Fibroblast of villous mesenchyme (primary cell): ENCODE measurements around the gene CCER1. TPM values are rescaled to one million over a fixed set of nuclear protein-coding genes. Genes with fewer than 3 reads are reported as not detected.
A peak's percentile ranks its signal among the peaks of the same experiment; 100 is the strongest.

Experiments
- DNase-seq: peaks from one replicate; pipeline ENCODE4 v3.0.0-alpha.2; 2010; ENCODE audit warnings: low read depth
- H3K4me3 ChIP-seq: 2 replicates; pipeline ENCODE4 v1.5.1; 2011; ENCODE audit warnings: low read depth, mild to moderate bottlenecking, low read length
- total RNA-seq: library from RNA; depleted of rRNA; stranded (reverse); fragments of >200 nt; gene quantifications from 2 replicates; pipeline ENCODE4 v1.2.3, GENCODE V29; 2012
- TF ChIP-seq, protein P1 (sequence below): IDR thresholded peaks from 2 replicates; pipeline ENCODE4 v1.5.1; 2012; ENCODE audit warnings: low read depth, mild to moderate bottlenecking, low read length; ENCODE audit not compliant: insufficient read depth

Gene CCER1
- total RNA-seq, 1 donor = not detected

DNA sequence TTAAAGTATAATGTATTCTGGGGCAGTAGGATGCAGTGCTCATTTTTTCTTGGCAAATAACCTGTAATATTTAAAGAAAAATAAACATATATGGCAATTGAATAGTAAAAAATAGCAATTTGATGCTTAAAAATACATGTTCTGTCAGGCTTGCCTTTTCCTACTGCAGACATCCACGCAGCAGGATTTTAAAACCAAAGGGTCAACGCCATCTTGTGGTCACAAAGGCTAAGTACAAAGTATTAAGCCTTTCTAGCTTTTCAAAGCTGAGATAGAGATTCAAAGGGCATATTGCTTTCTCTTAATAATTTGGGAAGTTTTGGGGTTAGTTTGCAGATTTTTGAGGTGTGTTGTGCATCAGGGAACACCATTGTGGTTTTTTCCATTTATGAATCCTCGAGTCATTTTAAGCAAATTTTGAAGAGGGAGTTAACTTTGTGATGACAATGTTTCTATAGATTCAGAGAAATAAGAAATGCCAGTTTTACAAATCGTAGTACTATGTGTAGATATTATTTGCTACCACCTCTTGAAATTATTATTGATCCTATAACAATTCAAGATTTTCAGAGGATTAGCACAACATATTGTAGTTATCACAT is 4.7 kb upstream of the CCER1 start:
- H3K4me3 ChIP-seq = no peak overlapping the region
- TF ChIP-seq, protein P1, sequence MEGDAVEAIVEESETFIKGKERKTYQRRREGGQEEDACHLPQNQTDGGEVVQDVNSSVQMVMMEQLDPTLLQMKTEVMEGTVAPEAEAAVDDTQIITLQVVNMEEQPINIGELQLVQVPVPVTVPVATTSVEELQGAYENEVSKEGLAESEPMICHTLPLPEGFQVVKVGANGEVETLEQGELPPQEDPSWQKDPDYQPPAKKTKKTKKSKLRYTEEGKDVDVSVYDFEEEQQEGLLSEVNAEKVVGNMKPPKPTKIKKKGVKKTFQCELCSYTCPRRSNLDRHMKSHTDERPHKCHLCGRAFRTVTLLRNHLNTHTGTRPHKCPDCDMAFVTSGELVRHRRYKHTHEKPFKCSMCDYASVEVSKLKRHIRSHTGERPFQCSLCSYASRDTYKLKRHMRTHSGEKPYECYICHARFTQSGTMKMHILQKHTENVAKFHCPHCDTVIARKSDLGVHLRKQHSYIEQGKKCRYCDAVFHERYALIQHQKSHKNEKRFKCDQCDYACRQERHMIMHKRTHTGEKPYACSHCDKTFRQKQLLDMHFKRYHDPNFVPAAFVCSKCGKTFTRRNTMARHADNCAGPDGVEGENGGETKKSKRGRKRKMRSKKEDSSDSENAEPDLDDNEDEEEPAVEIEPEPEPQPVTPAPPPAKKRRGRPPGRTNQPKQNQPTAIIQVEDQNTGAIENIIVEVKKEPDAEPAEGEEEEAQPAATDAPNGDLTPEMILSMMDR = peak; percentile 82
- peak; percentile 66 for DNase-seq

DNA sequence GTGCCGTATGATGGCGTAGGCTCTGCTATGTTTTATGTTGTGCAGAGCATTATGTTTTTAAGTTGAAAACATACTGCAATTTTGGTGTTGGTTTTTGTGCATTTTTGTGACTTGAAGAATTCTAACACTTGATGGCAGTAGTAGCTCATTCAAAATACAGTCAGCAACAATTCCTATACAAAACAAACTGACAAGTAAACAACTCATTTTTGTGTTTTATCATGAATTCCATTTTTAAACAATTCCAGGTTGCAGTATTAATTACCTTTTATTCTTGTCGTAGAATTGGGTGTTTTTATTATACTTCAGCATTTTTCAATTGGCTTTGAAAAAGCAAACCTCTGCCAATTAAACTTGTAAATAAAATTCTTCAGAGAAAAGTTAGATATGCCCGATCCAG is 4.1 kb upstream of the CCER1 start:
- H3K4me3 ChIP-seq = no peak overlapping the region
- TF ChIP-seq, protein P1 = peak; percentile 35
- peak; percentile 48 for DNase-seq

DNA sequence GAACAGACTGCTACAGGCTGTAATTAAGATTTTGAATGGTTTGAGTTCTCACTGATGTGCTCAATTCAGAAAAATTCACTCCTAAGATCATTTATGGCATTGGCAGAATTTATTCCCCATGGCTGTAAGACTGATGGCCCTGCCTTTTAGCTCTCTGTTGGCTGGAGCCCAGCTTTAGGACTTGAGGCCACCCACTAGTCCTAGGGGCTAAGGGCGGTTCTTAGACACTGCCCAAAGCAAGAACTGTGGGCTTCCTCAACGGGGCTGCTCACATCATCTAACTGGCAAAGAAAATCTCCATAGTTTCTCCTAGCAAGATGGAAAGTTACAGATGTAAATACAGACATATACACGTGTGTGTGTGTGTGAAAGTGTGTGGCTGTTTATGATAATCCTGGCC is 3.4 kb upstream of the CCER1 start:
- H3K4me3 ChIP-seq = no peak overlapping the region
- TF ChIP-seq, protein P1 = no peak
- no peak for DNase-seq

DNA sequence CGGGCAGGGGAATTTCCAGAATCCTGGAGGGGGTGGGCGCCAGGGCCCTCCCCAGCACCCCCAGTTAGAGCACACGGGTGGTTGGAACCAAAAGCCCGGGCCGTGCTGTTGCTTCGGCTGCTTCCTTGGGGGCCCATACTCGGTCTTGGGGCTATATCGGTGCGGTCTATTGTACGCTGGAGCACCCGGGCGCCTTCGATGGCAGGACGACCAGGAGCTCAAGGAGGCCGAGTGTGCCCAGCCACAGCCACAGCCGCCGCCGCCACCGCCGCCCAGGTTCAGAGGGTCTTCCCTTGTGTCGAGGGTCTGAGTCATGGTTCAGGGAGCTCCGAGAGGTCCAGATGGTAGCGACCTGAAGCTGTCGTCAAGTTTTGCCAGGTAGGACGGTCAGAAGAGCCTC is 548 bp downstream of the CCER1 start:
- TF ChIP-seq, protein P1 = no peak
- no peak for DNase-seq
- H3K4me3 ChIP-seq = no peak overlapping the region

DNA sequence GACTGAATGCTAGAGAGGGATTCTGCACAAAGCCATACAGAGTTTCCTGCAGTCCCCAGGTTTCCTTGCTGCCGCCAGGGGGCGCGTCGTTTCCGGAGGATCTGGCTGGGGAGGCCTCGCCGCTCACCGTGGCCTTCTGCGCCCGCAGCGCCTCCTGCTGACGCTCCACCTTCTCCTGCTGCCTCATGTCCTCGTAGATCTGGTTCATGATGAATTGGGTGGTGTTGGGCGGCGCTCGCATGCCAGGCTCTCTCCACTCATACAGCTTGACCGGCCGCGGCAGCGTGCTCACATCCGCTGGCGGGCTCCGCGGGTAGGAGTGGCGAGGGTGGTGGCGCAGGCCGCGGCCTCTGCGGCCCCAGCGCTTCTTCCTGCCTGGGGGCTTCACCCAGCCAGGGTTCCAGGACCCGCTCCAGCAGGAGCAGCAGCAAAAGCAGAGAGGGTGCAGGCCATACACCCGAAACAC is 987 bp downstream of the CCER1 start:
- H3K4me3 ChIP-seq = no peak overlapping the region
- TF ChIP-seq, protein P1 = peak; percentile 31
- no peak for DNase-seq

DNA sequence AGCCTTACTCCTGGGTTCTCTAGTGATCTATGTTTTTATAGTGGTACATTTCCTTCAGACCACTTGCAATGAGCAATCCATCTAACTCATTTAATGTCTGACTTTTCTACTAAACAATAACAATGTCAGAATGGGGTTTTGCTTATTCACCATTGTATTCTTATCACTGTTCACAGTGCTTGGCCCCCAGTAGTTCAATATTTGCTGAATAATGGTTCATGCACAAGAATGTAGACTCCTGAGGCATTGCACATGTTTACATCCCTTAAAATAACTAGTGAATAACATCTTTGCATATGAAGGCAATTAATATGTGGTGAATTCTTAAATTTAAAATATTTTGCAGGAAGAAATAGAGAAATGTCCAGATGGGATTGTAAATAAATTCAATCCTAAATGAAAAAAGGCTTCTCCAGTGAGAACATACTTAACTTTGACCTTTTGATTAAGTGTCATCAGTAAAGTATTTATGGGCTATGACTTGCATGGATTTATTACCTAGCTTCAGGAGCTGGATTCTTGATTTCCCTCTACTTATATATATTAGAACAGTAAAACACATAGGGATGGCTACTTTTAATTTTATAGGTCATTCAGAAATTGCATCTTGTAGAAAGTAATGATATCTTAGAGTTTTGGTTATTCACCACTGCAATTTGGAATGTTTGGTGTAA is 3.4 kb downstream of the CCER1 start:
- TF ChIP-seq, protein P1 = no peak
- DNase-seq = no peak

More for the DNA sequence above, 3.4 kb downstream of the CCER1 start:
- H3K4me3 ChIP-seq = no peak overlapping the region
